ENCODE results near the gene BRINP1.

DNA sequence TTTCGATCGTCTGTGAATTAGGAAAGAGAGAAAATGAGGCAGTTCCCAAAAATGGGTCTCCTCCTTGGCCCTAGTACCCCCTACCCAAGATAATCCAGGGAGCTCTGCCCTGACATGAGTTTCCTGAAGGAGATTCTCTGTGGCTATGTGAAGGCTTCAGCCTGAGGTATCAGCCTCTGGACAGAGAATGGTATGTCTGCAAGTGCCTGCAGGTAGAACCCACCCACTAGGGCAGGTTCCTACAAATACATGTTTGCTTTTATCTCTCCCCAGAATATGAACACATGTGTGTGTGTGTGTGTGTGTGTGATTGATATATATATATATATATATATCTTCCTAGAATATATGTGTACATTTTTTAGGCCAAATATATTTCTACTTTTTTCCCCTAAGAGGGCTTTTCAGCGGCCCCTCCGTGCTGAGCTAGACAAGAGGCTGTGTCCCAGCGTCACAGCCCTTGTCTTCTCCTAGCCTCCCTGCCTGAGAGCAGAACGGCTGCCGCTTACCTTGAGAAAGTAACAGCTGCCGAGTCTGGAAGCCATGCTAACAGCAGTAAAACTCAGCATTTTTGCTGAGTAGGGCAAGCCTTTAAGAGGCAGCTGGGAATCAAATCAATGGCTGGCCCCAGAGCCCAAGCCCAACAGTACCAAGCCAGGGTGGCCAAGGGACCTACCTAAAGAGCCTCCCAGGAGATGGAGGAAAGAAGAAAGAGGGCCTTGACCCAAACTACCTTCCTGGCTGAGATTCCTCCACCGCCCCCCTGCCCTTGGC is 2.1 kb downstream of the BRINP1 start:
- TF ChIP-seq, protein P1, sequence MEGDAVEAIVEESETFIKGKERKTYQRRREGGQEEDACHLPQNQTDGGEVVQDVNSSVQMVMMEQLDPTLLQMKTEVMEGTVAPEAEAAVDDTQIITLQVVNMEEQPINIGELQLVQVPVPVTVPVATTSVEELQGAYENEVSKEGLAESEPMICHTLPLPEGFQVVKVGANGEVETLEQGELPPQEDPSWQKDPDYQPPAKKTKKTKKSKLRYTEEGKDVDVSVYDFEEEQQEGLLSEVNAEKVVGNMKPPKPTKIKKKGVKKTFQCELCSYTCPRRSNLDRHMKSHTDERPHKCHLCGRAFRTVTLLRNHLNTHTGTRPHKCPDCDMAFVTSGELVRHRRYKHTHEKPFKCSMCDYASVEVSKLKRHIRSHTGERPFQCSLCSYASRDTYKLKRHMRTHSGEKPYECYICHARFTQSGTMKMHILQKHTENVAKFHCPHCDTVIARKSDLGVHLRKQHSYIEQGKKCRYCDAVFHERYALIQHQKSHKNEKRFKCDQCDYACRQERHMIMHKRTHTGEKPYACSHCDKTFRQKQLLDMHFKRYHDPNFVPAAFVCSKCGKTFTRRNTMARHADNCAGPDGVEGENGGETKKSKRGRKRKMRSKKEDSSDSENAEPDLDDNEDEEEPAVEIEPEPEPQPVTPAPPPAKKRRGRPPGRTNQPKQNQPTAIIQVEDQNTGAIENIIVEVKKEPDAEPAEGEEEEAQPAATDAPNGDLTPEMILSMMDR (IDR thresholded peaks at IDR 0.05): no peak
- no peak for TF ChIP-seq POLR2A (IDR thresholded peaks at IDR 0.05)
